OCI-LY3 (cell line): Measurements from ENCODE around the gene ELP2.

Experiments used
- CTCF ChIP-seq: fragments of 200-600, 300-600 bp; sonication (generic); IDR thresholded peaks from 2 replicates; pipeline ENCODE4 v1.5.1; 2014; ENCODE audit warnings: antibody characterized with exemption, low read length, low read depth
- EZH2phosphoT487 ChIP-seq: fragments of 200-600 bp; shearing (Covaris generic); IDR thresholded peaks from 2 replicates; pipeline ENCODE4 v1.6.1; 2018; ENCODE audit warnings: antibody characterized with exemption, mixed run types, low read depth

GRCh38 chr18:36131692-36132483 is 2.2 kb downstream of the ELP2 start:
- no peak for TF ChIP-seq CTCF
- TF ChIP-seq EZH2phosphoT487, result no peak
